ENCODE results near the gene F12.

DNA sequence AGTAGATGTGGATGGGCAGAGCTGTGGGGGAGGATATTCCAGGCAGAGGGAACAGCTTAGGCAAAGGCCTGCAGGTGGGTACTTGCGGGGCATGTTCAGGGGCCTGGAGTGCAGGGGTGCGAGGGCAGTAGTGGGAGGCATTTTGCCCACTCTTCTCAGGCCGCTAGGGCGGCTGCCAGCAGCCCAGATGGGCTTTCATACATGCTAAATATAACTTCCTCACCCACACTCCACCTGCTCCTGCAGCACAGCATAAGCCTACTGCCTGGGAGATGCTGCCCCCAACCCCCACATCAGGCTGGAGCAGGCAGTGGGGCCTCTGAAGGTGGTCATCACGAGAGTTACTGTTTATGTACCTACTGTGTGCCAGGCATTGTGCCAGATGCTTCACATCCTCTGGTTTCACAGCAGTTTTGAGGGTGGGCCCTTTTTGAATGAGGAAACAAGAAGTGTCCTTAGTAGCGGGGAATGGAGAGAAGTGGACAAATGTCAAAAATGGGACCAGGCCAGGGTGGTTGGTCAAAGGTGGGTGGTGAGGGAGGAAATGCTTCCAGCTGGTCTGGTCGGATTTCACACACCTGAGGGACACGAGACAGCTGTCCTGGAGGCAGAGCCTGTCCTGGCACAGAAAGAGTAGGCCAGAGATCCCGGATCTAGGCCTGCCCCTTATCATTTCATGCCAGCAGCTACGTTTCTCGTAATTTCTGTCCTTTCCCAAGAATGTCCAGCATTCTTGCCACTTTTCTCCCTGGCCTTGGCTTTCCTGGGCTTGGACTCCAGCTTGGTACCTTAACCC, 39.5 kb downstream of the F12 start:
- TF ChIP-seq GATA2 (IDR thresholded peaks at IDR 0.05; ENCODE audit: low read depth, low read length): no peak
- TF ChIP-seq GATA3 (IDR thresholded peaks at IDR 0.05; ENCODE audit: low read depth, low read length): no peak
